Activated CD4-positive, alpha-beta T cell treated with anti-CD3 and anti-CD28 coated beads for 4 hours (primary cell): ENCODE measurements around the gene ATP13A4.
"Not testable (repeated sequence)": the region's sequence is repeated elsewhere in the genome, so short reads cannot be mapped to it uniquely, and the experiment has no call there.

ENCODE experiments used
- DNase-seq, 2 donors: peaks; one replicate each; pipeline ENCODE4 v3.0.0-alpha.2; 2020

Gene ATP13A4

DNA sequence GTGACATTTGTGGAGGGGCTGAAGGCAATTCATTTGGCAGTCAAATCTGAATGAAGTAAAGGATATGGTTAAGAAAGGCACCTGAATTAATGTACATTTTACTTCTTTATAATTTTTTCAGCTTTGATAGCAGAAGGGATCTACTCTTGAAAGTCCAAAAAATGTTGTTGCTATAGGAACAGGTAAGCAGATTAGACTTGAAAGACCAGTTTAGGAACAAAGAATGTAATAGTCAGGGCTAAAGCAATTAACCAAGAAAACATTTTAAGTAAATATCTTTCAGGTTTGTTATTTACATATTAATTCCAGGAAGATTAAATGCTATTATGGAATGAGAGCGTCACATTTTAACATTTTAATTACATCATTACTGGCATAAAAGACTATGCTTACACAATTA lies 1.1 kb downstream of the ATP13A4 start:
- no peak for DNase-seq

DNA sequence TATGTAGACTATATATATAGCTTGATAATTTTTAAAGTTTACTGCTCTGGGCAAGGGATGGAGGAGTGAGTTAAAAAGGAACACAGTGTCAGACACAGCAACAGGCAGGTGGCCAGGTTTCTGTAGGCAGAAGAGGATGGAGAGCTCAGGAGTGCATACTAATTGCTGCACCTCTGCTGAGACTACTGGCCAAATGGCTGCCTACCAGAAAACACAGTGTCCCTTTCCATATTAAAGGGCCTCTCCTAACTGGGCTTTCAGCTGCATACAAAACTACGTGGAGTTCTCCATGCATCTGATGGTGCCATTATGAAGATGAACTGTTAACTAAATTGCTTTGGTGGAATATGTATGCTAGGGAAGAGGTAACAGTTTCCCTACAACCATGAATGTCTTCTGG lies 1.8 kb downstream of the ATP13A4 start:
- DNase-seq: no peak

DNA sequence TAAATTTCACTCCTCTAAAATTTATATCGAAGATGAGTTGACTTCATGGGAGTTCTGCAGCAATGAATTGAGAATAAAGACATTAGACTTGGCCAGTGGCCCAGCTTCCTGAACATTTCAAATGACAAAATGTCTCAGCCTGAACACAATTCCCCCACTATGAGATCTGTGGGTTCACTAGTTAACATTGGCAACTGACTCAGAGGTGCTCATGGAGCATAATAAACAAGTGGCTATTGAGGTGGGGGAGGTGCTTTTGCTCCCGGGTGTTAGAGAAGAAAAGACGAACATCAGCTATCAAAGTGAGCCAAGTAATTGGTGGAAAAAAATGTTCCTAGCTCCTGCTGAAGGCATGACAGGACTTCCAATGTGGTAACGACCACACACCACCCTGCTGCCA lies 6.3 kb downstream of the ATP13A4 start:
- no peak for DNase-seq

DNA sequence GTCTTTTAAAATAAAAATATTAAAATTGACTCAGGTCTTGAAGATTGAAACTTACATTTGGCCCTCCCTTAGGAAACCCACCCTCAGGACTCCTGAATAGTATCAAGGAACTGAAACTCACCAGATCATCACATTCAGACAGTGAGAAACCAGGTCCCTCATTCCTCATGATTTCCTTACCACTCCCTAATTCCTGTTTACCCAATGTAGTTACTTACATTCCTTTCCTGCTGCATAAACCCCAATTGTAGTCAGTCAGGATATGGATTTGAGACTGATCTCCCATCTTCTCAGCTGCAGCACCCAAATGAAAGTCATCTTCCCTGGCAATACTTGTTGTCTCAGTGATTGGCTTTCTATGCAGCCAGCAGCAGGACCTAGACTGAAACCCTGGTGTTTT lies 8.6 kb downstream of the ATP13A4 start:
- DNase-seq: no peak

DNA sequence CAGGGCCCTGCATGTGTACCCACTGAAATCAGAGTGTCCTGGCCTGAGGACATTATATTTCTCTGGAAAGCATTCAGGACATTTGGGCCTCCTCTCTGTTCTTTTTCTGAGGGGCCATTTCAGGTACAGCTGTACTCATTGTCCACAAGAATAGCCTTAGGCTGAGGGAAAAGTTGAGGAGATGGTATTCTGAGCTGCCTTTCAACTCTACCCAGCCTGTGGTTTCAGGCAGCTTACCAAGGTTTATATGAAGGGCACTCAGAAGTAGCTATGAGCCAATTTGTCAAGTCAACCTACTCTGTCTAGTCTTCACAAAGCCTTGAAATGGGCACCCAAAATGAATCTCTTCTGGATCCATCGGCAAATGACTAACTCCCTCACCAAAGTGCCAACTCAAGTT lies 9.4 kb downstream of the ATP13A4 start:
- no peak for DNase-seq

DNA sequence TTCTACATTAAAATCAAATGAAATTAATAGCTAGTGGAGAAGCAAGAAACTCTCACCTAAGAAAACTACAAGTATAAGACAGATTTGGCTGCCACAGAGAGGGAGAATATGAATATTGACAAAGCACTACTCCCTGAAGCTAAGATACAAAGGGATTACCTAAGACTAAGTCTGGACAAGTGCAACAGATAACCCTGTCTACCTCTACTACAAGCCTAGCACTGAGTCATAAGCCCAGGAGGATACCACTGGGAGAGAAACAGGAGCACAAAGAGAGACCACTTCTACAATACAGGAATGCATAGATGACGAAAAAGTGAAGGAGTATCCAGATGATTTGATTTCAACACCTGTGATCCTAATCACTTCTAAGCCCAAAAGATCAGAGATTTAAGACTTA lies 10.4 kb downstream of the ATP13A4 start:
- DNase-seq: no peak

DNA sequence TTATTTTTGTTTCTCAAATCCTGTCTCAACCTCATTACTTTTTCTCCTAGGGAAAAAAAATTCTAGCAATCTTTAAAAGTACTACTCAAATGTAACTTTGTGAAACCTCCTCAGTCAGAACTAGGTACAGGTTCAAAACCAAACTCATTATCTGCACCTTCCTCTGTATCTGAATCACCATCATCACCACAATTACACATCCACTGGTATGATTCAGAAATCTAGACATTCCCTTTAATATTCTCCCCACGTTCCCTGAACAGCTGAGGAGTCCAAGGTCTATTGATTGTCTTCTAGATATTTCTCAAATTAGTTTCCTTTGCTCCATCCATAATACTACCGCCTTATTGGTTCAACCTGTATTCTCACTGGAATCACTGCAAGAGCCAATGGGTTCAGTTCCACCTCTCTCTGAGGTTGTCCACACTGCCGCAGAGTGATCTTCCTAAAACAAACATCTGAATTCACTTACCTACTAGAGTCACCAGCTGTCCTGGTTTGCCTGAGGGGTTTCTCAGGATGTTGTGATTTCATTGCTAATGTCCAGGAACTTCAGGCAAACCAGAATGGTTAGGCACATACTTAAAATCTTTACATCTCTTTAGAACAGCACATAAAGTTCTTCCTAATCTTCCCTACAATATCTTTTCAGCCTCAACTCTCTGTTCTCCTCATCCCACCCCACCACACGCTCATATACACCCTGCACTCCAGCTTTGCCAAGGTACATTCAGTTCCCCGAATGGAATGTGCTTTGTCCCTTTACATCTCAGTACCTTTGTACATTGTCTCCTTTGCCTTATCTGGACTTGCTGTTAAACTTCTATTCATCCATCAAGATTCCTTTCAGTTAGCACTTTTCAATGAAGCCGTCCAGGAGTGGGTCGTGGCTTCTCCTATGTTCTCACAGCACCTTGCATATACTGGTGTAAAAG lies 24.2 kb downstream of the ATP13A4 start:
- DNase-seq: no peak

DNA sequence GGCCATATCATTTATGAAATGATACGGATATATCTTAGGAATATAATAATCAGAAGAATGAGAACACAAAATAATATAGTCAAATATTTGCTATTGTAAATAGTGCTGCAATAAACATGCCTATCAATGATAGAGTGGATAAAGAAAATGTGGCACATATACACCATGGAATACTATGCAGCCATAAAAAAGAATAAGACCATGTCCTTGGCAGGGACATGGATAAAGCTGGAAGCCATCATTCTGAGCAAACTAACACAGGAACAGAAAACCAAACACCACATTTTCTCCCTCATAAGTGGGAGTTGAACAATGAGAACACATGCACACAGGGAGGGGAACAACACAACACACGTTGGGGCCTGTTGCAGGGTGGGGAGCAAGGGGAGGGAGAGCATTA lies 28.6 kb downstream of the ATP13A4 start:
- not testable (repeated sequence) for DNase-seq

DNA sequence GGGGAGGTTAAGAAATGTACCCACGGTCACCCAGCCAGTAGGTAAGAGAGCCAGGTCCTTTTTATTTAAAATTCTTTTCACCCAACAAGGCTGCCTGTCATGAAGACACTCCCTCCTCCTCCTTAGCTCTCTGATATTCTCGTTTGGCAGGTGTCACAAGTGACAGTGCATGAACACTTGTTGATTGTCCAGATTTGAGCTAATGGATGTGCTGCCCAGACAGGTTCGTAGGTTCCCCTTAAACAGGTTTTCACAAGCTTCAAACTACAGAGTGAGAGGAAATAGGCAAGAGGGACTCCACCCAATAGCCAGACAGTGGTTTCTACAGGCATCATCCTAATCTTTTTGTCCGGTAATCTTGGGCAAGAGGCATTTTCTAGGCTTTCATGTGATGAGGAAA lies 32.2 kb downstream of the ATP13A4 start:
- DNase-seq: no peak

DNA sequence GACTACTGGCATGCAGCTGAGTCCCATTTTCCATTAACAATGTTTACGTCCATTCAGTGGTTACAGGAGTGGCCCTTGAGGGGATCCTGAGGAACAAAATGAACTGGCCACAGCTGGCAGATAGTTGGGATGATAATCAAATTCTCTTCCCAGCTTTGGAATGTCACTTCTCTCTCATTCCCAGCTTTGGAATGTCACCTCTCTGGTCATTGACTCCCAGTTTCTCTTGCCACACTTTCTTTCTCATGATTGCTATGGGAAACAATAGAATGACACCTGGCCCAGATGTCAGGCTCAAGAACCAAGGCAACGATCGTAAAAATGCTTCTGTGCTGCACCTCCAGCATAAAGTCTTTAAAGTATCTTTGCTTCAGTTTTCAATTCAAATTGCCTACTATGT lies 34.0 kb downstream of the ATP13A4 start:
- DNase-seq: no peak

DNA sequence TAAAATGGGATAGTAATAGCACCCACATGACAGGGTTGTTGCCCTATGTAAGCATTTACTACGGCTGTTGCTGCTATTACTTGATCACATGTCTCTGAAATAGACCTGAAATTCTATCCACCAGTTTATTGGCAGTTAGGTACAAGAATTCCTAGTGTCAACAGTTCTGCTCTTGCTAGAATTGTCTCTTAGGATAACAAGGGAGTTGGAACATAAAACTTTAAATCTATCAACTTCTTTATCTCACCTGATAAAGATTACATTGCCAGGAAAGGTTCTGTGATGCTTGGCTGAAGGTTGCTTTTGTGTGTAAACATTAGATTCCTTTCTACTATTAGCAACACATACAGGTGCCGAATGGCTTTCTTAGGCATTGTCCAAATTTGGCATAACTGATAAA lies 38.7 kb downstream of the ATP13A4 start:
- DNase-seq: no peak

DNA sequence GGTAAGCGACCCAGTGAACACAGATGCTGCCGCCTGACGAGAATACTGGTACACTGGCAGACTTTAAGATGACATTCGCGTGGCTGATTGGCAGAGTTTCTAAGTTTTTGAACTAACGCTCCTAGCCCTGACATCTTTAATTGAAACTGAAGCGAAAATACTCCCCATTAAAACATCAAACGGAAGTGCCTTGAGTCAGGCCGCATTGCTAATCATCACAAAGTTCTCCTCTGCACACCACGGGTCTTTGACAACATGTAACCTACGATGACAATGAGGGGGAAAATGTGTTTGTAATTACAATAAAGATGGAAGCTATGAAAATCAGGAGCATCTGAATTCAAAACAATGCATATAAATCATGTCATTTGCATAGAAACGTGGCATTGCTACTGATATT lies 44.5 kb downstream of the ATP13A4 start:
- DNase-seq: no peak

DNA sequence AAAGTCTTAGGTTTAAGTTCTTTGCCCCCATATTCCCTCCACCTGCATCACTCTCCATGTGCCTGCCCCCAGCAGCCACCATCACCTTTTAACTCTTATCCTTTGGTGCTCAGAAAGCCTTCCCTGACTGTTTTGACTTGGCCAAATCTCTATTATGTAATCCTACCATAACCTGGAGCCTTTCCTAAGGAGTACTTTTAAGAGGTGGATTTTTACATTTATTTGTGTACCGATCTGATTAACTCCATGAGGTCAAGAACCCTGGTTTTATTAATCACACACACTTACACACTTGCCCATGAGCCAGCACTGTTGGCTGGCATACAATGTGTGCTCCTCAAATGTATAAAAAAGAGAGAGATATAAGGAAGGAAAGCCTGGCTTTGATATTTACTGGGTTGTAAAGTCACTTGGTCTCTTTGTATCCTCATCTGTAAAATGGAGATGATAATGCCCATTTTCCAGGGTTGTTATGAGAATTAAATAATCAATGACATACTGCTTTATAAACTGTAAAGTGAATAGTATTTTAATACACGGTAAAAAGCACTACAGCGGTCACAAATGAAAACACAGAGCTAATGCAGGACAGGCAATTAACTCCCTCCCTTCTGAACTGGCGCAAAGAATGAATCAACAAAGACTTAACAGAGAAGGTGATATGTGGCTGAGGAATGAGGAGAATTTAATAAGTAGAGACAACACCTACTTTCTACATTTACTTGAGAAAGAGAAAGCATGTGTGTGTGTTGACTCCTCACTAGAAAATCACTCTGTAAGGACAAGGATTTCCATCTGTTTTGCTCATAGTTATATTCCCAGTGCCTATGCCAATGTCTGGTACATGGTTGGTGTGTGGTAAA lies 45.4 kb downstream of the ATP13A4 start:
- no peak for DNase-seq

DNA sequence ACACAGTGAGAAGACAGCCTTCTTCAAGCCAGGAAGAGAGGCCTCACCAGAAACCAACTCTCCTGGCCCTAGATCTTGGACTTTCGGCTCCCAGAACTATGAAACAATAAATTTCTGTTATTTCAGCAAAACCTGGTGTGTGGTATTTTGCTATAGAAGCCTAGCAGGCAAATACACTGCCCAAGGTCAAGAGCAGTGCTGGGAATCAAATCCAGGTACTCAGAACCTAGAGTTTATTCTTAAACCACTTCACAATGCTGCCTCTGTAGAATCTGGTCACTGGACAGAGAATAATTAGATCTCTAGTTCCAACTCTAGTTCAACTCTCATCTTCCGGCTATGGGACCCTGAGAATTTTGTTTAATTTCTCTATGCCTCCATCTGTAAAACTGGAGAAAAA lies 46.6 kb downstream of the ATP13A4 start:
- DNase-seq: no peak

DNA sequence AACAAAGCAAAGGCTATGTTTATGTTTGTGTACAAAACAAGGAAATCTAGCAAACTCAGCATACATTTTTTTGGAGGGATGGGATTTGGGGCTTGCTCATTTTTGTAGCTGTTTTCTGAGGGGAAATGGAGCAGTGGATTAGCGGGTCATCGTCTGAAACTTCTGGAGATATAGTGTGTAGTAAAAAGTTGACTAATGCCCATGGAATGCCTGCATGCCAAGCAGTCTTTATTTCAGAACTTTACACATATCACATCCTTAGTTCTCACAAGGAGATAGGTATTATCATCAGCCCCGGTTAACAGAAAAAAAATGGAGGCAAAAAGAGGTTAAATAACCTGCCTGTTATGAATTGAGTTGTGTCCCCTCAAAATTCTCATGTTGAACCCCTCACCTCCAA lies 47.1 kb downstream of the ATP13A4 start:
- no peak for DNase-seq

DNA sequence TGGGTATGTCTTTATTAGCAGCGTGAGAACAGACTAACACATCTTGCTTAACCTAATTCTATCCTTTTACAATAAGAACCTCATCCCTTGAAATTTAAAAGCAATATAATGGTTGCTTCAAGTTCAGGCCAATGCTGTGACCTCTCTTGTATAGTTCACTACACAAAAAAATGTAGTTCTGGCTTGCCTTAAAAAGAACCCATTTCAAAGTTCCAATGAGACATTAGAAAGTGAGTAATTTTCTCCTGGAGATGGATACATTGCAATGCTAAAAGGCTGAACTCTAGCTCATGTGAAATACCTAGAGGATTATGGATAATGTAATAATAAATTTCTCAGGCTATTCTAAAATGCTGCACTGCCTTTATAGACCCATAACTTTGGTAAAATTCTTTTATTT lies 47.8 kb downstream of the ATP13A4 start:
- no peak for DNase-seq

DNA sequence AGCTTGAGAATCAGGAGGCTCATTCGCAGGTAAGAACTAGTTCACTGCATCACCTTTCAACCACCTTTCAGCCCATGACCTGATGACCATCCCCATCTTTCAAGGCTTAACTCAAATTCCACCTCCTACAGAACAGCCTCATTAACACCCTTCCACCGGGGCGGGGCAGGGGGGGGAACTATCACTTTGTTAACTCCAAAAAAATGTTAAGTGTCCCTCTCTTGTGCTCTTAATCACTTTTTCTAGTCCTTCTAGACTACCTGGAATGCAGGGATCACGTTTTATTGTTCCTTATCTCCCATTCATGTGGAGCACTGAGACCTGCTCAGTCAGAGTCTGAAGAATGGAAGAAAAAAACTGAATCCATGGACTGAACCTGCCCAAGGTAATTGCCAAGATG lies 51.8 kb downstream of the ATP13A4 start:
- no peak for DNase-seq

DNA sequence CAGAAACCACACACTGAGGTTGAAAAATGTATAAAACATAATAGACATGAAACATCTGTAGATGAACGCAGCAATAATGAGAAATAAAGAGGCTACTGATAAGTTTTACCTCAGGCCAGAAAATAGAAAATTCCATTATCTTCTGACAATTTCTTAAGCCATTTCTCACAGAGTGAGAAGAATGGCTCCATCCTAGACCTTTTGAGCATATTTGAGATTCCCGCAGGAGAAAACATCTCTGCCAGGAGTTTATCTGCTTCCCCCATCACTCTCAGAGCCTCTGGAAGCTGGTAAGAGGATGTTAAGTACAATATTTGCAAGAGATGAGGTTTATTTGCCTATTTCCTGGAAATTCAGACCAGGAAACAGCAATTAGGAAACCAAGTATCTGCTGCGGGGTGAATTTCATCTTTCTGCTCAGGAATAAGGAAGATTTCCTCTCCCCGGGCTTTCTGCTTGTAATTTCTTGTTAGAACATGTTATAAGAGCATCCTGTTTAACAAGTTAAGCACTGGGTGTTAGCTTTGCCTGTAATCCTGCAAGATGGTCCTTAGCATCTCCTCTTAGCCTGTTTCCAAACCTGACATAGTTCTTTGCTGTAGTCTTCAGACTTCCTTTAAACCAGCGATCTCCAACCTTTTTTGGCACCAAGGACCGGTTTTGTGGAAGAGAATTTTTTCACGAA lies 54.8 kb downstream of the ATP13A4 start:
- DNase-seq: no peak

DNA sequence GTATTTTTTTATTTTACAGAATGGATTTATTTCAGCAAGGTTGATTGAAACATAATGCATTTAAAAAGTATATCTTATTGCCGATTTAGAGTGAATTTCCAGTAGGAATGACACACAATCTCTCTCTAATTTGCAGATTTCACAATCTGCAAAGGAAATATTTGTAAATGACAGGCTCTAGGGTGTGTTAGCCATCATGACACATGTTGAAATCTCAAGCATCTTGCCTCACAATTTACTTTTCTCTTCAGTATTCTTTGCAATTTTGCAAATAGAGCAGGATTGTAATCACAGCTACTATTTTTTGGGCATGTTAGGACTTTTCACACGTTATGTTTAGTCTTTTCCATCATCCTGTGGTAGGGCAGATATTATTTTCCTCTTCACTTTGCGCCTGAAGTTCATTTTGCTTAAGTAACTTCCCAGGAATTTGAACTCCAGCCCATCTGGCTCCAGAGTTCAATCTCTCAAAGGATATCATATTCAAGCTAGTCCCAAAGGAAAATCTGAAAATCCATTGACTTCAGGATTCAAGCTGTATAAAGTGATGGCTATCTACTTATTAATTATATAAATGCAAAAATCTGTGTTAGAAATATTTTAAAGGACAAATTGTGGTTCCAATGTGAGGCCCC lies 55.4 kb downstream of the ATP13A4 start:
- no peak for DNase-seq

DNA sequence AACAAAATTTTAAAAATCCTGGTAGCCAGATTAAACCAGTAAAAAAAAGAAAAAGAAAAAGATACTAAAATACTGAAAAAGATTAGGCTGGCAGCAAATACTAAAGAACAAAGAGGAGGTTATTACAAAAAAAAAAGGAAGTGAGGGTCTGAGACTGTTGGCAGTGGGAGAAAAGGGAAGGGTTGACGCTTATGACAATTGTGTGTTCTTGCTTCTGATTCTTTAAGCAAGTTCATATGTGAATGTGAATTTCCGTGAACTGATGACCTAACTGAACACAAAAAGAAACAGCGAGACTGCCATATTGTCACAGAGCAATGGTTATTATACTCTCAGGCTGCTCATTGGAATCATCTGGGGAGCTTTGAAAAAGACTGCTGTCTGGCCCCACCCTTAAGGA lies 56.5 kb downstream of the ATP13A4 start:
- DNase-seq: no peak

DNA sequence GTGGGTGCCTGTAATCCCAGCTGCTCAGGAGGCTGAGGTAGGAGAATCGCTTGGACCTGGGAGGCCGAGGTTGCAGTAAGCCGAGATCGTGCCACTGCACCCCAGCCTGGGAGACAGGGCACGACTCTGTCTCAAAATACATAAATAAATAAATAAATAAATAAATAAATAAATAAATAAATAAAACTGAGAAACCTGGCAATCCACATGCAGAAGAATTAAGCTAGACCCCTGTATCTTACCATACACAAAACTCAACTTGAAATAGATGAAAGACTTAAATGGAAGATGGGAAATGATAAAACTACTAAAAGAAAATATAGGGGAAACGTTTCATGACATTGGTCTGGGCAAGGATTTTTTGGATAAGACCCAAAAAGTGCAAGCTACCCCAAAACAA lies 58.0 kb downstream of the ATP13A4 start:
- no peak for DNase-seq

DNA sequence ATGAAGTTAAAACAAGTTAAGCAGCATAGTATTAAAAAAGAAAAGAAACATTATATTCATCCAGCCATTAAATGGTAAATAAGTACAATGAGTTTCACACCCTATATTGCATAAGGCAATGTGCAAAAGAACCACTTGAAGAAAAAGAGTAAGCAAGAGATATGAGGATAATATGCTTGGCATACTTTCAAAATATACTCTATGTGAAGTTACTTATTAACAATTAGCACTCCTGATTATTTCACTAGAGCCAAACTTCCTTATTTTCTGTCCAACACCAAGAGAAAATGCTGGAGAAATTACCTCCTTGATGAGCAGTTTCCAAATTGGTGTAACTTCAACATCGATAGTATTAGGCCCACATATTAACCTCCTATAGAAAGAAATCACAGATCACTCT lies 63.7 kb downstream of the ATP13A4 start:
- DNase-seq: no peak

DNA sequence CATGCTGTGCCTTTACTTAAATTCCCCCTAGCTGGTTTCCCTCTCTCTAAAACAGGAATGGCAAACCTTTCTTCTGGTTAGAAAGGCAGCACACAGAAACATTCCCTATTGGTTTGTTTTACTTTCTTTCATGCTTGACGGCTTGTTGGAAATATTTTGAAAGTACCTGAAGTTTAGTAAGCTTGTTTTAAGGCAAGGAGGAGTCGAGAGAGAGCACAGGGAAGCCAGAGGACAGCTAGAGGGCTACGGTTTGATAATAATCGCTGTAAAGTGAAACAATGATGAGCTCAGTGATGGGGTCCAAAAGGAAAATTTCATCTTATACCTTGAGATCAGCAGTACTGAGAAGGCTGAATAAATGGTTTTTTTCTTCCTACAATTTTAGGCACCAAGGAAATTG lies 64.1 kb downstream of the ATP13A4 start:
- DNase-seq: no peak
